Measurements from ENCODE around the gene CRYBG2. TPM values are rescaled to one million over a fixed set of nuclear protein-coding genes. Genes with fewer than 3 reads are reported as not detected.

Gene CRYBG2
- total and polyA plus RNA-seq, 2 of the 13 experiments (the other 11 are each of a cell fraction or from before 2014, with no cell fraction given): 1.3 to 2.9 TPM

GRCh38 chr1:26358411-26359384 lies 4.8 kb upstream of the CRYBG2 start (continued):
- 0 out of 2 replicates have a peak, but pooled peaks have one; percentile 42 for TF ChIP-seq TBX2 (CRISPR knock-in tag; IDR thresholded peaks at IDR 0.05; ENCODE audit: borderline replicate concordance)
- TF ChIP-seq ZNF780A (CRISPR knock-in tag; IDR thresholded peaks at IDR 0.05): 0 out of 2 replicates have a peak, but pooled peaks have one; percentile 60
- no peak for TF ChIP-seq NFATC3 (CRISPR knock-in tag; IDR thresholded peaks at IDR 0.05)
- no peak for TF ChIP-seq ZNF263 (CRISPR knock-in tag; IDR thresholded peaks at IDR 0.05)
- TF ChIP-seq HDAC2 (CRISPR knock-in tag; IDR thresholded peaks at IDR 0.05): no peak; the same call in 1 of the 2 replicates
- TF ChIP-seq ZFAT (CRISPR knock-in tag; conservative IDR thresholded peaks at IDR 0.05): no peak
- no peak for TF ChIP-seq ZSCAN31 (CRISPR knock-in tag; IDR thresholded peaks at IDR 0.05; ENCODE audit: low read depth)
- no peak for TF ChIP-seq ZNF720 (CRISPR knock-in tag; IDR thresholded peaks at IDR 0.05)
- TF ChIP-seq HOXA9 (CRISPR knock-in tag; IDR thresholded peaks at IDR 0.05; ENCODE audit: borderline replicate concordance): no peak
- TF ChIP-seq LRRFIP1 (CRISPR knock-in tag; conservative IDR thresholded peaks at IDR 0.05): no peak
- peak; percentile 21; the same call in 1 of the 2 replicates for TF ChIP-seq NR2F6 (IDR thresholded peaks at IDR 0.05)
- 0 out of 2 replicates have a peak, but pooled peaks have one; percentile 59 for TF ChIP-seq NR2F6 (CRISPR knock-in tag; IDR thresholded peaks at IDR 0.05)
- 0 out of 2 replicates have a peak, but pooled peaks have one; percentile 6 for TF ChIP-seq ZNF644 (CRISPR knock-in tag; IDR thresholded peaks at IDR 0.05; ENCODE audit: low read depth)
- TF ChIP-seq MED13 (CRISPR knock-in tag; IDR thresholded peaks at IDR 0.05): no peak
- TF ChIP-seq ZMAT3 (CRISPR knock-in tag; conservative IDR thresholded peaks at IDR 0.05): no peak
- no peak for TF ChIP-seq ZBTB25 (CRISPR knock-in tag; IDR thresholded peaks at IDR 0.05)
- TF ChIP-seq POLR2A (IDR thresholded peaks at IDR 0.05; ENCODE audit: insufficient read depth in 1 of 2, low read depth in 2 of 2, low read length in 2 of 2): peak in 1 of 2 experiments; percentile 58; a peak in 2 of 4 replicates
- TF ChIP-seq ZNF367 (CRISPR knock-in tag; IDR thresholded peaks at IDR 0.05; ENCODE audit: borderline replicate concordance): no peak
- TF ChIP-seq NFIB (CRISPR knock-in tag; IDR thresholded peaks at IDR 0.05; ENCODE audit: borderline replicate concordance): no peak
- TF ChIP-seq ZNF75D (CRISPR knock-in tag; IDR thresholded peaks at IDR 0.05; ENCODE audit: borderline replicate concordance): no peak
- TF ChIP-seq PAX8 (CRISPR knock-in tag; IDR thresholded peaks at IDR 0.05; ENCODE audit: borderline replicate concordance): no peak
- no peak for TF ChIP-seq ZNF281 (CRISPR knock-in tag; IDR thresholded peaks at IDR 0.05; ENCODE audit: borderline replicate concordance)
- TF ChIP-seq POLR2G (IDR thresholded peaks at IDR 0.05; ENCODE audit: low read depth, low read length): peak; percentile 34; the same call in 1 of the 2 replicates
- TF ChIP-seq ZBTB38 (CRISPR knock-in tag; IDR thresholded peaks at IDR 0.05): no peak
- peak; percentile 54; the same call in 1 of the 2 replicates for TF ChIP-seq ZNF331 (CRISPR knock-in tag; IDR thresholded peaks at IDR 0.05)
